22Rv1 (cell line): Measurements from ENCODE around the gene MAPKAPK3.

ENCODE experiments used
- H3K27ac ChIP-seq: fragments of 450-650 bp; 2 replicates; pipeline ENCODE4 v1.5.1; 2017
- CTCF ChIP-seq: fragments of 450-650 bp; IDR thresholded peaks from 2 replicates; pipeline ENCODE4 v1.5.1; 2017; ENCODE audit warnings: mild to moderate bottlenecking
- ZFX ChIP-seq: fragments of 450-650 bp; IDR thresholded peaks from 2 replicates; pipeline ENCODE4 v1.6.1; 2017; ENCODE audit warnings: antibody characterized with exemption, borderline replicate concordance

Gene MAPKAPK3

GRCh38 chr3:50573566-50574443, 43.1 kb upstream of the MAPKAPK3 start:
- H3K27ac ChIP-seq: no peak overlapping the region

GRCh38 chr3:50574444-50574831, 42.5 kb upstream of the MAPKAPK3 start:
- no peak overlapping the region for H3K27ac ChIP-seq
- no peak for TF ChIP-seq ZFX
- TF ChIP-seq CTCF: no peak

More at GRCh38 chr3:50573566-50574443, 43.1 kb upstream of the MAPKAPK3 start:
- TF ChIP-seq CTCF: no peak
- TF ChIP-seq ZFX: no peak

- TF ChIP-seq ZFX (no peak), CTCF (no peak)
- H3K27ac ChIP-seq: no peak overlapping the region
Measured at GRCh38 chr3:50575372-50575771, 41.6 kb upstream of the MAPKAPK3 start.

GRCh38 chr3:50577348-50577747, 39.6 kb upstream of the MAPKAPK3 start:
- no peak overlapping the region for H3K27ac ChIP-seq
- TF ChIP-seq ZFX: no peak
- no peak for TF ChIP-seq CTCF

- no peak overlapping the region for H3K27ac ChIP-seq
- TF ChIP-seq ZFX: no peak
Measured at GRCh38 chr3:50580683-50581458, 36.1 kb upstream of the MAPKAPK3 start.

GRCh38 chr3:50581459-50581842, 35.5 kb upstream of the MAPKAPK3 start:
- no peak for TF ChIP-seq CTCF
- no peak for TF ChIP-seq ZFX
- no peak overlapping the region for H3K27ac ChIP-seq

- no peak overlapping the region for H3K27ac ChIP-seq
- TF ChIP-seq CTCF: no peak
- TF ChIP-seq ZFX: no peak
Measured at GRCh38 chr3:50582083-50582482, 34.9 kb upstream of the MAPKAPK3 start.
